HT1080 (cell line): ENCODE measurements around the gene TEX12. TPM values are rescaled to one million over a fixed set of nuclear protein-coding genes. Genes with fewer than 3 reads are reported as not detected.
"Not testable (repeated sequence)": the region's sequence is repeated elsewhere in the genome, so short reads cannot be mapped to it uniquely, and the experiment has no call there.

ENCODE experiments used
- DNase-seq: peaks from one replicate; pipeline ENCODE4 v3.0.0-alpha.2; 2015; ENCODE audit warnings: low read depth
- total RNA-seq: library from RNA; depleted of rRNA; stranded (reverse); fragments of >200 nt; shearing (Covaris generic); gene quantifications from 2 replicates; pipeline ENCODE4 v1.2.3, GENCODE V29; 2014

The TEX12 gene
- total RNA-seq, 1 experiment from 2014 or later, result not detected

DNA sequence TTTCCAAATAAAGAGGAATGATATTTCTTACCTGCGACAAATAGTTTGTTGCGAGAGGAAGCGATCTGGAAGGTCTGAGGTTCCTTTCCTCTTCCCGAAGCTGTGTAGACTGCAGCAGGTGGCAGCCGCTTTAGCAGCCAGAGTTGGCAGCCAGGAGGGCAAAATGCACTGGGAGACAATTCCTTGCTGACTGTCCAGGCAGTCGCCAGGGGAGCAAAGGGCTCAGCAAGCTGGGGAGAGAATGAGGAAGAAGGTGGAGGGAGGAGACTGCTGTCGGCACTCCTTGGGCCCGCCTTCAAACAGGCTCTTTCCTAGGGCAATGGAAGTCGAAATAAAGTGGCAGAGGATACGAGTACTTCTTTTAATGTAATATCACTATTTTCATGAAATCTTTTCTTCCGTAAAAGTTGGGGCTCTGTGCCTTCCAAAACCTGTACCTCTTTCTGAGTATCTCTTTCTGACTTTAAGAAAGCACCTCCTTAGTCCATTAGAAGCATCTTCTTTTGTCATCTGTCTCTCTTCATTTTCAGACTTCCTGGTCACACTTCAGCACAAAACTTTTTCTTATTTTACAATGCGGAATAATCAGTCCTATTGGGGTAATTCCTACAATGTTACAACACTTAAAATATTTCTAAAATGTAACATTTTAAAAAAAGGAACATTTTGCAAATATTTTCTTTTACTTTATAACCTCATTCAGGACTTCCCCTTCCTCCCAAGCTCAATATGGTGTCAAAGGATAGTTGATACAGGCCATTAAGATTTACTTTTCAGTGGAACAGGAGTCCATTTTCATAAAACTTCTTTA is 3.1 kb upstream of the TEX12 start, which contains the start of gene IL18:
IL18 (minus strand) TSS at position 220 of the 811 bp plus-strand sequence. CDS start 9,041 bp downstream, outside the sequence.
- DNase-seq, result no peak

DNA sequence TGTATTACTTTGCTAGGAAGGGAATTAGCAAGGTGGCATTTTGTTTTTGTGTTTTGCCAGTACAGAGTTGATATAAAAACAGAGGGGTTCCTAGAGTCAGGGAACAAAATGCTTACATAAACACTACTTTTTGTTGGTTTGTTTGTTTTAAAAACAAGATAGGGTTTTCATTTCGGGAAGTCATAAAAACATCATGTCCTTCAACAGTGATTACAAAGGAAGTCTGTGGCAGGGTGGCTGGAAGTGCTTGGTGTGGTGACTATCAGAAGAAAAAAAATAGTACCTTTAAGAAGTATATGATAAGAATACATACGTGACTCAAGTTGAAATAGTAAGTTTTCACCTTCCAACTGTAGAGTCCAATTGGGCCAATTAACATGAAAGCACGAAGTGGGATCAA is 2.1 kb upstream of the TEX12 start:
- DNase-seq, result no peak

GRCh38 chr11:112166562-112166961 is 610 bp upstream of the TEX12 start:
- DNase-seq, result no peak

GRCh38 chr11:112172362-112172994 is 5.3 kb downstream of the TEX12 start:
- DNase-seq, result peak; percentile 26

DNA sequence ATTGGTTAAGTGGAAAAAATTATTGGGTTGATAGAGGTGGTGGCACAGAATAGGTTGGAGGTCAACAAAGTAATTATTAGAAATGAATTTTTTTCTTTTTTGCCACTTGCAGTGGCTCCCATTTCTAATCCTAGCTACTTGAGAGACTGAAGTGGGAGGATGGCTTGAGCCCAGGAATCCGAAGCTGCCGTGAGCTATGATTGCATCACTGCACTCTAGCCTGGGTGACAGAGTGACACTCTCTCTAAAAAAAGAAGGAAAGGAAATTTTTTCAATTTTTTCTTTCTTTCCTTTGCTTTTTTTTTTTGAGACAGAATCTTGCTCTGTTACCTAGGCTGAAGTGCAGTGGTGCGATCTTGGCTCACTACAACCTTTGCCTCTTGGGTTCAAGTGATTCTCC is 6.0 kb downstream of the TEX12 start:
- no peak for DNase-seq

DNA sequence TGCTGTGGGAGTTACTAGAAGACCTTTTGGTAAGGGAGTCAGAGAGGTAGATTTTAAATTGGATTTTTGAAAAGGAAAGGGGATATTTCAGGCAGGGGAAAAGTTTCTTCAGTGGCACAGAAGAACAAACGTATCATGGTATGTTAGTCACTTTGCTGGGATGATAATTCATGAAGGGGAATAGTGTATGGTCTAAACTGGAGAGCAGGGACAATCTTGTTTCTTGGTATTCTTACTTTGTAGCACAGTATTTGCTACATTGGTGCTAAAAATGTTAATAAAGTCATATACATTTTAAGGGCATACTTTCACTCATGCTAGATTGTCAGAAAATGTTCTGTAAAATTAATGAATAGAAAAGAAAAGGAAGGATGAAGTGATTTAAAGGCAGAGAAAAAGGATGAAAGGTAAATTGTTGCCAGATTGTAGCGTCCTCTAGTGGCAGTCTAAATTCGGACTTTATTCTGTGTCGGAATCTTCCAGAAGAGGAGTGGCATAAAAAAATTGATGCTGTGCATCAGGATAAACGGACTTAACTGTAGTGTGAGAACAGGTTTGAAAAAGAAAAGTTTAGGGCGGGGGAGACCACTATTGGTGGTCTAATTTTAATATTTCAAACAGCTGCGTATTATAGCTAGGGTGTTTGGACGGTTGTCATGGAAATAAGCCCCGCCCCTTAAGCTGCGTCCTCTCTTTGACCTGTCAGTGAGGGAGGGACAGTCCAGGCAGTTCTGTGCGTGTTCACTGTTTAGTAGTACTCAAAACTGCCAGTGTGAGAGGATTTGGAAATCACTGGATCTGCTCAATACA is 7.8 kb downstream of the TEX12 start, which contains the start of gene BCO2:
BCO2 (plus strand) TSS at position 724 of the 810 bp plus-strand sequence. CDS start 90 bp downstream, outside the sequence.
- DNase-seq, result peak; percentile 72

GRCh38 chr11:112175599-112175952 is 8.4 kb downstream of the TEX12 start:
- no peak for DNase-seq

GRCh38 chr11:112176077-112176476 is 8.9 kb downstream of the TEX12 start:
- no peak for DNase-seq

- DNase-seq, result no peak
These were observed 10.4 kb downstream of the TEX12 start for GRCh38 chr11:112177589-112177988.

DNA sequence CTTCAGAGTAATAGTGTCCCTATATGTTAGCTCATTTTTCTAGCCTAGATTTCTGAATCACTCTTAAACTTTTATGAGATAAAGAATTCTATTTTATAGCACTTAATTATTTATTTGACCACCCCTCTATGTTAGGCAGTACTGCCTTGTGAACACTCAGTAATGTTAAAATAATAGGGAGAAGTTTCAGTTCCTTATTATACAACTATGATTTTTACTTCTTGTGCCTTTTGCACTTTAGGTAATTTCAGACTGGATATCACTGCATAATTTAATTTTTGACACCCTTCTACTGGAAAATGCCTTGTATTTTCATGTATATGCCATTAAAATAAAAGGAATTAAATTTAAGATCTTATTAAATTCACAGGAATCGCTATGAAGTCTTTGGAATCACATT is 11.3 kb downstream of the TEX12 start:
- DNase-seq, result no peak

DNA sequence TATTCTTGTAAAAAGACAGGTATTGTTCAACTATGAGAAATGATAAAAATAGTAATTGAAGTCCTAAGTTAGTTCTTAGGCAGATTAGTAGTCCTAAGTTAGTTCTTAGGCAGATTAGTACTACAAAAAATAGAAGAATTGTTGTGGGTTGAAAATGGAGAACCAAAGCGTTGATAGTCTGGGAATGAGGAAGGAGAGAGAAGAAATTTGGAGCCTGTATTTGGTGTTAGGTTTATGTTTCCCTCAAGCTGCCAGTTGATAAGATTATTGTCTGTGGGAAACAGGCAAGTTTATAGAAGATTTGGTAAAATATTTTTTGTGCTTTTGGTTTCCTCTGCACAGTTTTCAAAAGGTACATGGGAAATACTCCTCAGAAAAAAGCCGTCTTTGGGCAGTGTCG is 11.8 kb downstream of the TEX12 start:
- no peak for DNase-seq

DNA sequence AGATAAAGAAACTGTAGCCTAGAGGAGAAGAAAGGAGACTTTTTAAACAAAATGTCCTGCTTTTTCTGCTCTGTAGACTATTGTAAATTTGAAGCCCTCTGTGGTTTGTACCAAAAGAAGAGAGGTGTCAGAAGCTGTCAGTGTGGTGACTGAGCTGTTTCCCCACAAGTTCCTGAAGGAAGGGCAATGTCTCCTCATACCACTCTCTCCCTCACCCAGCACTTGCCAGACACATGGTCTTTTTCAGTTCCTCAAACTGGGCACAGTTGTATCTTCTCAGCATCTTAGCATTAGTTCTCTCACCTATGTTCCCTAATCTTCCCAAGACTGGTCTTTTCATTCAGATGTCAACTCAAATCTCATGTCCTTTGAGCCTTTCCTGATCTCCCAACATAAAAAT is 12.4 kb downstream of the TEX12 start:
- DNase-seq, result no peak

GRCh38 chr11:112182867-112183266 is 15.7 kb downstream of the TEX12 start:
- DNase-seq, result no peak

DNA sequence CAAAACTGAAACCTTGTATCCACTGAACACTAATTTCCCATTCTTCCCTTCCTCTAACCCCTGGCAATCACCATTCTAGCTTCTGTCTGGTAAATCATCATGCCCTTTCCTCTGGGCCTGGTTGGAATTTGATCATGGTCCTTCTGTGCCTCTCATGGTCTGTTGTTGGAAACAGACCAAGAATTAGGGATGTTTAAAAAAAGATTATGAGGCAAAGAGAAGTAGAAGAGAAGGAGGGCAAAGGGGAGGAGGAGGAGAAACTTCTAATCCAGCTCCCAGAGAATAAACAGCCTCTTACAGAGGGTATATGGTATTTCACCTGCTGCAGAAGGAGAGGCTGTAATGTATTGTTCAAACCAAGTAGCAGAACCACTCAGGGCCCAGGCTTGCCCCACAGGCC is 18.7 kb downstream of the TEX12 start:
- DNase-seq, result no peak

GRCh38 chr11:112186304-112186703 is 19.1 kb downstream of the TEX12 start:
- no peak for DNase-seq

- DNase-seq, result peak; percentile 30
These were observed 27.9 kb downstream of the TEX12 start for GRCh38 chr11:112195113-112195512.

GRCh38 chr11:112195951-112196351 is 28.8 kb downstream of the TEX12 start:
- no peak for DNase-seq

GRCh38 chr11:112196519-112197087 is 29.4 kb downstream of the TEX12 start:
- no peak for DNase-seq

- DNase-seq, result not testable (repeated sequence)
These were observed 31.9 kb downstream of the TEX12 start for GRCh38 chr11:112199101-112199500.

- DNase-seq, result no peak
These were observed 33.1 kb downstream of the TEX12 start for GRCh38 chr11:112200252-112200651.

- DNase-seq, result no peak
These were observed 38.9 kb downstream of the TEX12 start for GRCh38 chr11:112206071-112206470.

- no peak for DNase-seq
These were observed 43.7 kb downstream of the TEX12 start for GRCh38 chr11:112210890-112211289.
